ENCODE data around the gene ARHGEF40. TPM values are rescaled to one million over a fixed set of nuclear protein-coding genes. Genes with fewer than 3 reads are reported as not detected.

The ARHGEF40 gene
- total RNA-seq, 1 experiment from 2014 or later = 71.4 TPM

GRCh38 chr14:21032326-21033132 lies 37.6 kb upstream of the ARHGEF40 start:
- H3K4me1 Mint-ChIP-seq = no peaks in the 10 kb centered on the region
- Histone ChIP-seq H3K23ac (ENCODE audit: insufficient read length, low read depth, low read length) (no peak overlapping the region), H3K14ac (ENCODE audit: insufficient read depth, low read length) (no peak overlapping the region), H3K27me3 (ENCODE audit: insufficient read depth, low read length) (no peaks in the 10 kb centered on the region), H3K9me3 (ENCODE audit: control insufficient read depth, low read depth, low read length) (no peaks in the 10 kb centered on the region), H3K79me1 (ENCODE audit: insufficient read depth, low read depth, low read length, poor library complexity, severe bottlenecking) (no peaks in the 10 kb centered on the region), H4K91ac (ENCODE audit: insufficient read length, low read depth, low read length) (no peak overlapping the region), H2BK15ac (ENCODE audit: low read depth, low read length) (no peak overlapping the region), H3K4me2 (ENCODE audit: insufficient read depth, insufficient read length, low read length) (no peak overlapping the region), H3K9ac (ENCODE audit: extremely low read depth, insufficient read length, low read length) (no peak overlapping the region), H3K4me1 (ENCODE audit: insufficient read depth, low read length) (no peaks in the 10 kb centered on the region), H3K18ac (ENCODE audit: insufficient read length, low read depth, low read length) (no peak overlapping the region), H2BK12ac (ENCODE audit: insufficient read length, low read depth, low read length) (no peak overlapping the region), H3K4ac (ENCODE audit: low read depth, low read length) (no peak overlapping the region), H2BK20ac (ENCODE audit: low read depth, low read length, poor library complexity, severe bottlenecking) (no peak overlapping the region), H4K8ac (replicated peaks; ENCODE audit: insufficient read length, low read depth, low read length) (no peak overlapping the region), H2AFZ (ENCODE audit: low read length) (no peak overlapping the region), H4K5ac (ENCODE audit: insufficient read length, low read depth, low read length) (no peak overlapping the region), H2AK5ac (ENCODE audit: insufficient read length, low read length) (no peak overlapping the region), H3K27ac (ENCODE audit: insufficient read length, low read depth, low read length) (no peak overlapping the region), H3K79me2 (ENCODE audit: insufficient read depth, low read length) (no peaks in the 10 kb centered on the region), H3K23me2 (ENCODE audit: insufficient read length, low read depth, low read length, poor library complexity, severe bottlenecking) (no peaks in the 10 kb centered on the region), H3K56ac (ENCODE audit: insufficient read length, low read depth, low read length) (no peak overlapping the region), H2BK120ac (ENCODE audit: low read depth, low read length, poor library complexity, severe bottlenecking) (no peak overlapping the region), H2BK5ac (ENCODE audit: insufficient read length, low read length) (no peak overlapping the region), H3T11ph (ENCODE audit: low read length) (no peak overlapping the region), H4K20me1 (ENCODE audit: control insufficient read depth, insufficient read depth, insufficient read length) (no peaks in the 10 kb centered on the region)
- no peak for DNase-seq
- H3K27ac Mint-ChIP-seq = no peak overlapping the region; a peak in 1 of 7 replicates
- no peaks in the 10 kb centered on the region for H3K9me3 Mint-ChIP-seq
- H3K4me3 Mint-ChIP-seq = no peak overlapping the region
- no CpG with 5 or more reads among the region's 5 CpGs for WGBS (ENCODE audit: extremely low coverage, insufficient read length, low lambda C conversion rate)
- H3K27me3 Mint-ChIP-seq (ENCODE audit: low read depth) = peaks cover 48% of the 10 kb centered on the region
- no peaks in the 10 kb centered on the region for H3K36me3 Mint-ChIP-seq (ENCODE audit: insufficient read depth in 1 of 3, low read depth in 3 of 3)
- TF ChIP-seq, protein P1, sequence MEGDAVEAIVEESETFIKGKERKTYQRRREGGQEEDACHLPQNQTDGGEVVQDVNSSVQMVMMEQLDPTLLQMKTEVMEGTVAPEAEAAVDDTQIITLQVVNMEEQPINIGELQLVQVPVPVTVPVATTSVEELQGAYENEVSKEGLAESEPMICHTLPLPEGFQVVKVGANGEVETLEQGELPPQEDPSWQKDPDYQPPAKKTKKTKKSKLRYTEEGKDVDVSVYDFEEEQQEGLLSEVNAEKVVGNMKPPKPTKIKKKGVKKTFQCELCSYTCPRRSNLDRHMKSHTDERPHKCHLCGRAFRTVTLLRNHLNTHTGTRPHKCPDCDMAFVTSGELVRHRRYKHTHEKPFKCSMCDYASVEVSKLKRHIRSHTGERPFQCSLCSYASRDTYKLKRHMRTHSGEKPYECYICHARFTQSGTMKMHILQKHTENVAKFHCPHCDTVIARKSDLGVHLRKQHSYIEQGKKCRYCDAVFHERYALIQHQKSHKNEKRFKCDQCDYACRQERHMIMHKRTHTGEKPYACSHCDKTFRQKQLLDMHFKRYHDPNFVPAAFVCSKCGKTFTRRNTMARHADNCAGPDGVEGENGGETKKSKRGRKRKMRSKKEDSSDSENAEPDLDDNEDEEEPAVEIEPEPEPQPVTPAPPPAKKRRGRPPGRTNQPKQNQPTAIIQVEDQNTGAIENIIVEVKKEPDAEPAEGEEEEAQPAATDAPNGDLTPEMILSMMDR (conservative IDR thresholded peaks at IDR 0.05) = no peak
